Sigmoid colon (tissue), 7 donors: ENCODE measurements around the gene XYLB. TPM values are rescaled to one million over a fixed set of nuclear protein-coding genes. Genes with fewer than 3 reads are reported as not detected.

ENCODE experiments used
- DNase-seq: peaks from one replicate; pipeline ENCODE4 v3.0.0-alpha.2; 2019
- H3K27ac ChIP-seq, 4 donors: fragments of 200-600 bp; sonication (generic); one replicate each; pipeline ENCODE4 v1.5.1; 2016 to 2019; ENCODE audit warnings: mild to moderate bottlenecking in 1 of 4
- H3K27me3 ChIP-seq, 3 donors: fragments of 200-600 bp; sonication (generic); one replicate each; pipeline ENCODE4 v1.5.1; 2019; ENCODE audit warnings: mild to moderate bottlenecking in 1 of 3
- H3K36me3 ChIP-seq, 4 donors: fragments of 200-600 bp; sonication (generic); one replicate each; pipeline ENCODE4 v1.5.1; 2016 to 2019
- H3K4me1 ChIP-seq, 4 donors: fragments of 200-600 bp; sonication (generic); one replicate each; pipeline ENCODE4 v1.5.1; 2017 to 2019
- H3K4me3 ChIP-seq, 4 donors: fragments of 200-600 bp; sonication (generic); one replicate each; pipeline ENCODE4 v1.5.1; 2017 to 2019; ENCODE audit warnings: mild to moderate bottlenecking in 2 of 4, moderate library complexity in 1 of 4
- H3K9me3 ChIP-seq, 4 donors: fragments of 200-600 bp in 3 of 4; sonication (generic) in 3 of 4; one replicate each; pipeline versions ENCODE4 v1.5.1 to v1.6.1; 2013 to 2019
- CTCF ChIP-seq, 4 experiments: fragments of 450-650 bp in 3 of 4; fragments of 200-600 bp in 1 of 4; IDR thresholded peaks; one replicate each; pipeline ENCODE4 v1.5.1; 2016 to 2019; ENCODE audit warnings: antibody characterized with exemption in 4 of 4, mild to moderate bottlenecking in 3 of 4, moderate library complexity in 2 of 4
- EP300 ChIP-seq, 4 donors: sonication (generic); formaldehyde crosslinking; IDR thresholded peaks; one replicate each; pipeline ENCODE4 v1.6.1; 2017; ENCODE audit warnings: antibody characterized with exemption in 4 of 4
- POLR2A ChIP-seq, 2 donors: fragments of 450-650 bp; IDR thresholded peaks; one replicate each; pipeline ENCODE4 v1.6.1; 2016; ENCODE audit warnings: antibody characterized with exemption in 2 of 2, mild to moderate bottlenecking in 2 of 2, moderate library complexity in 2 of 2
- POLR2AphosphoS5 ChIP-seq, 4 donors: sonication (generic); formaldehyde crosslinking; IDR thresholded peaks; one replicate each; pipeline ENCODE4 v1.6.1; 2017; ENCODE audit warnings: antibody characterized with exemption in 4 of 4
- WGBS, 2 donors: extraction: QIAGEN DNeasy Blood & Tissue Kit; methylation state at CpG; one replicate each; pipeline ENCODE4 v1.1.7; 2013; 5-methylcytosine and 5-hydroxymethylcytosine counted together
- intact Hi-C: fragments of 100-400 bp; cut with DNase I; formaldehyde crosslinking; loops from one replicate; pipeline ENCODE4 v1.15.1; 2023
- polyA plus RNA-seq, 3 donors: library from polyadenylated mRNA; stranded (reverse); fragments of 200-250 nt; gene quantifications; one replicate each; pipeline ENCODE4 v1.2.3, GENCODE V29; 2013
- total RNA-seq, 4 donors: library from RNA; depleted of rRNA; stranded (reverse); fragments of >200 nt; gene quantifications; one replicate each; pipeline ENCODE4 v1.1.0, GENCODE V29; 2016
- donor health status: healthy with polysubstance abuse.
- donor health status: Bipolar disorder and iron deficiency.
- donor health status: healthy.

Gene XYLB
- total and polyA plus RNA-seq, 7 donors, result 2.3 to 4.9 (median 3.2) TPM

GRCh38 chr3:38369186-38369585 lies 22.6 kb downstream of the XYLB start:
- no peak for TF ChIP-seq POLR2A (IDR thresholded peaks at IDR 0.05)
- TF ChIP-seq POLR2AphosphoS5 (IDR thresholded peaks at IDR 0.05), result no peak
- TF ChIP-seq CTCF (IDR thresholded peaks at IDR 0.05), result no peak
- no peak for TF ChIP-seq EP300 (IDR thresholded peaks at IDR 0.05)
- H3K4me1 ChIP-seq, result peaks cover 0 to 13% (median 7%) of the 10 kb centered on the region in 4 donors
- intact Hi-C loops, result no loop called here
- no peaks in the 10 kb centered on the region for H3K27me3 ChIP-seq
- WGBS, 2 donors, result 96% methylated on average over 3 of the region's 3 CpGs
- no peak for DNase-seq
- no peak overlapping the region for H3K27ac ChIP-seq
- no peaks in the 10 kb centered on the region for H3K9me3 ChIP-seq
- H3K4me3 ChIP-seq, result no peak overlapping the region
- H3K36me3 ChIP-seq, result peaks cover 0 to 36% (median 2%) of the 10 kb centered on the region in 4 donors

GRCh38 chr3:38370149-38370548 lies 23.6 kb downstream of the XYLB start:
- intact Hi-C loops, result no loop called here
- Histone ChIP-seq H3K9me3 (no peaks in the 10 kb centered on the region), H3K27me3 (no peaks in the 10 kb centered on the region), H3K36me3 (peaks cover 0 to 35% (median under 1%) of the 10 kb centered on the region in 4 donors), H3K4me1 (peaks cover 0 to 13% (median 7%) of the 10 kb centered on the region in 4 donors), H3K4me3 (no peak overlapping the region), H3K27ac (no peak overlapping the region)
- WGBS, 2 donors, result 85% methylated on average over 2 of the region's 2 CpGs
- TF ChIP-seq CTCF (IDR thresholded peaks at IDR 0.05), result no peak
- no peak for DNase-seq

DNA sequence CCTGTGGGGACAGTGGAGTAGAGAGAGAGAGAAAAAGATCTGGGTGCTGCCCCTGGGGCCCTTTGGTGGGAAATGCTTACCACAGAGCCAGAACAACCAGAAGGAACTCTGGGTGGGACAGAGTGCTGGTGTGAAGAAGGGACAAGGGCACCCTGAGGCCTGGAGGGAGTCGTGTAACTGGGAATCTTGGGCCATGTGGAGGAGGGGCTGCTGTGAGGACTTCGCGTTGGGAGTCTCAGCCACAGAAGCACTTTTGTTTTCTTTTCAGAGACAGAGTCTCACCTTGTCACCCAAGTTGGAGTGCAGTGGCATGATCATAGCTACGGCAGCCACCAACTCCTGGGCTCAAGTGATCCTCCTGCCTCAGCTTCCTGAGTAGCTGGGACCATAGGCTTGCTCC lies 24.3 kb downstream of the XYLB start:
- Histone ChIP-seq H3K4me3 (no peak overlapping the region), H3K27ac (no peak overlapping the region), H3K36me3 (peaks cover 0 to 28% (median 3%) of the 10 kb centered on the region in 4 donors), H3K27me3 (no peaks in the 10 kb centered on the region), H3K9me3 (no peaks in the 10 kb centered on the region), H3K4me1 (peaks cover 0 to 13% (median 7%) of the 10 kb centered on the region in 4 donors)
- WGBS, 2 donors, result 67 to 70% methylated on average over 4 of the region's 4 CpGs
- DNase-seq, result no peak
- TF ChIP-seq EP300 (IDR thresholded peaks at IDR 0.05) (no peak), POLR2A (IDR thresholded peaks at IDR 0.05) (no peak), CTCF (IDR thresholded peaks at IDR 0.05) (no peak), POLR2AphosphoS5 (IDR thresholded peaks at IDR 0.05) (no peak)
- intact Hi-C loops, result no loop called here

- no peak overlapping the region for H3K4me3 ChIP-seq
- intact Hi-C loops, result no loop called here
- 89 to 93% methylated on average over 15 of the region's 15 CpGs for WGBS, 2 donors
- DNase-seq, result no peak
- peaks cover 0 to 20% (median 3%) of the 10 kb centered on the region in 4 donors for H3K36me3 ChIP-seq
- TF ChIP-seq POLR2A (IDR thresholded peaks at IDR 0.05), result no peak
- TF ChIP-seq CTCF (IDR thresholded peaks at IDR 0.05), result no peak
- TF ChIP-seq POLR2AphosphoS5 (IDR thresholded peaks at IDR 0.05), result no peak
- no peak for TF ChIP-seq EP300 (IDR thresholded peaks at IDR 0.05)
- H3K27ac ChIP-seq, result no peak overlapping the region
- no peaks in the 10 kb centered on the region for H3K27me3 ChIP-seq
- H3K9me3 ChIP-seq, result no peaks in the 10 kb centered on the region
- peaks cover 0 to 13% (median 7%) of the 10 kb centered on the region in 4 donors for H3K4me1 ChIP-seq
Measured at GRCh38 chr3:38371541-38372213, 25.1 kb downstream of the XYLB start.

DNA sequence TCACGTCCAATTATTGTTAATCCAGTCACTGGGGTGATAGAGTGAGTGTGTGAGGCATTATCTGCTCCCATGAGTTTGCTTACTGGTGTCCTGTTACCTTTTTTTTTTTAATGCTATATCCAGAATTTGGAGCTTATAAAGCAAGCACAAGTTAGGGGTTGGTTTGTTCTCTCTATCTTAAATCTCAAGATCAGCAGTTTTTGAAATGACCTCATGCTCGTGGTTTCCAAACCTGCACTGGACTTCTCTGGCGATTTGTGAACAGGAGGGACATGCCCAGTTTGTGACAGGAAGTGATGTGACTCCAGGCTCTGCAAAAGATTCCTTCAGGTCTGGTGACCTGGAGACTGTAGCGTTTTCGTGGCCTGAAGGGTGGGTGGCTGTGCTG lies 25.6 kb downstream of the XYLB start:
- no peaks in the 10 kb centered on the region for H3K27me3 ChIP-seq
- intact Hi-C loops, result no loop called here
- H3K4me3 ChIP-seq, result no peak overlapping the region
- H3K27ac ChIP-seq, result no peak overlapping the region
- DNase-seq, result no peak
- no peaks in the 10 kb centered on the region for H3K9me3 ChIP-seq
- peaks cover 0 to 12% (median 7%) of the 10 kb centered on the region in 4 donors for H3K4me1 ChIP-seq
- peaks cover 0 to 18% (median 3%) of the 10 kb centered on the region in 4 donors for H3K36me3 ChIP-seq
- TF ChIP-seq EP300 (IDR thresholded peaks at IDR 0.05), result no peak
- TF ChIP-seq POLR2A (IDR thresholded peaks at IDR 0.05), result no peak
- no peak for TF ChIP-seq POLR2AphosphoS5 (IDR thresholded peaks at IDR 0.05)
- TF ChIP-seq CTCF (IDR thresholded peaks at IDR 0.05), result no peak
- WGBS, 2 donors, result 92 to 93% methylated on average over 5 of the region's 5 CpGs
